Gastroesophageal sphincter (tissue), 4 donors: Measurements from ENCODE around the gene PPP4R4. TPM values are rescaled to one million over a fixed set of nuclear protein-coding genes. Genes with fewer than 3 reads are reported as not detected.

ENCODE experiments used
- ATAC-seq: fragments of 150-250 bp; one replicate; pipeline ENCODE4 v1.9.1; 2016; ENCODE audit warnings: mild to moderate bottlenecking, moderate library complexity
- H3K27ac ChIP-seq, 4 donors: fragments of 200-600 bp; sonication (generic) in 3 of 4; 1 replicate in 3 of 4; 2 replicates in 1 of 4; pipeline ENCODE4 v1.5.1; 2016 to 2019
- H3K27me3 ChIP-seq: fragments of 200-600 bp; sonication (generic); one replicate; pipeline ENCODE4 v1.5.1; 2019
- H3K36me3 ChIP-seq, 2 donors: fragments of 200-600 bp; sonication (generic); one replicate each; pipeline ENCODE4 v1.5.1; 2019; ENCODE audit warnings: control low read depth in 1 of 2
- H3K4me1 ChIP-seq, 3 donors: fragments of 200-600 bp; sonication (generic); 1 replicate in 2 of 3; 2 replicates in 1 of 3; pipeline ENCODE4 v1.5.1; 2016 to 2019; ENCODE audit warnings: control low read depth in 2 of 3
- H3K4me3 ChIP-seq, 2 donors: fragments of 200-600 bp; sonication (generic); one replicate each; pipeline ENCODE4 v1.5.1; 2019; ENCODE audit warnings: mild to moderate bottlenecking in 1 of 2, moderate library complexity in 1 of 2
- H3K9me3 ChIP-seq, 3 donors: fragments of 200-600 bp; sonication (generic); one replicate each; pipeline ENCODE4 v1.5.1; 2017 to 2019; ENCODE audit warnings: control low read depth in 2 of 3
- CTCF ChIP-seq, 4 experiments: fragments of 200-600 bp in 2 of 4; fragments of 450-650 bp in 2 of 4; sonication (generic) in 1 of 4; IDR thresholded peaks; one replicate each; pipeline ENCODE4 v1.5.1; 2017 to 2019; ENCODE audit warnings: antibody characterized with exemption in 4 of 4, mild to moderate bottlenecking in 2 of 4, moderate library complexity in 2 of 4
- EP300 ChIP-seq: sonication (generic); formaldehyde crosslinking; IDR thresholded peaks from one replicate; pipeline ENCODE4 v1.6.1; 2017; ENCODE audit warnings: antibody characterized with exemption, mild to moderate bottlenecking
- POLR2A ChIP-seq, 2 donors: fragments of 450-650 bp; IDR thresholded peaks; one replicate each; pipeline ENCODE4 v1.6.1; 2017; ENCODE audit warnings: antibody characterized with exemption in 2 of 2, mild to moderate bottlenecking in 2 of 2, moderate library complexity in 1 of 2
- POLR2AphosphoS5 ChIP-seq: sonication (generic); formaldehyde crosslinking; IDR thresholded peaks from one replicate; pipeline ENCODE4 v1.6.1; 2017; ENCODE audit warnings: antibody characterized with exemption
- WGBS, 2 donors: methylation state at CpG; one replicate each; pipeline ENCODE4 v1.1.5; 2018; ENCODE audit warnings: low coverage in 1 of 2; 5-methylcytosine and 5-hydroxymethylcytosine counted together
- total RNA-seq, 4 donors: library from RNA; depleted of rRNA; stranded (reverse); fragments of >200 nt; gene quantifications; one replicate each; pipeline ENCODE4 v1.1.0, GENCODE V29; 2016

PPP4R4 gene
- total RNA-seq, 4 donors from 2014 or later = 0.12 to 6.5 (median 1.4) TPM

DNA sequence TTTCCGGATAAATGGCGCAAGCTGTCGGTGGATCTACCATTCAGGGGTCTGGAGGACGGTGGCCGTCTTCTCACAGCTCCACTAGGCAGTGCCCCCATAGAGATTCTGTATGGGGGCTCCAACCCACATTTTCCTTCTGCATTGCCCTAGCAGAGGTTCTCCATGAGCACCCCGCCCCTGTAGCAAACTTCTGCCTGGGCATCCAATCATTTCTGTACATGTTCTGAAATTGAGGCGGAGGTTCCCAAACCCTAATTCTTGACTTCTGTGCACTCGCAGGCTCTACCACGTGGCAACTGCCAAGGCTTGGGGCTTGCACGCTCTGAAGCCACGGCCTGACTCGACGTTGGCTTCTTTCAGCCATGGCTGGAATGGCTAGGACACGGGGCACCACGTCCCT lies 124.0 kb downstream of the PPP4R4 start:
- WGBS, 2 donors = 92 to 100% methylated on average over 1 to 10 of the region's 15 CpGs
- no peaks in the 10 kb centered on the region for H3K9me3 ChIP-seq
- ATAC-seq = no peak
- H3K4me3 ChIP-seq = no peak overlapping the region
- H3K4me1 ChIP-seq = no peaks in the 10 kb centered on the region
- H3K36me3 ChIP-seq = no peaks in the 10 kb centered on the region
- H3K27me3 ChIP-seq = no peaks in the 10 kb centered on the region
- TF ChIP-seq EP300 (no peak), CTCF (IDR thresholded peaks at IDR 0.05) (no peak), POLR2AphosphoS5 (no peak), POLR2A (IDR thresholded peaks at IDR 0.05) (no peak)
- no peak overlapping the region for H3K27ac ChIP-seq

DNA sequence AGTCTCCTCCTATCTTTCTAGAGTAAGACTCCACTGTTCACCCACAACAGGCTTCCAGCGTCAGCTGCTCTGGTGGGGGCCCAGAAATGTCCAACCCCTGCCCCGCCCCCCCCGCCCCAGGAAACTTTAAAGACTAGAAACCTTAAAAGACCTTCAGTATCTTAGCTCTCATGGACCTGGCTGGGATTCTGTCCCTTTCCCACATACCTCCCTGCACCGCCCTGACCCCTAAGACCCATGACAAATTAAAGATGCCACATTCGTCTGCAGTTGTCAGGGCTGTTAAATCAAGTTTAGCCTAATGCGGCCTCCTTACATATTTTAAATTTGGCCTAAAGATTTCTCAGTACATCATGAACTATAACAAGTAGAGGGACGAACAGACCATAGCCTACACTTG lies 129.0 kb downstream of the PPP4R4 start:
- TF ChIP-seq POLR2AphosphoS5 (no peak), POLR2A (IDR thresholded peaks at IDR 0.05) (no peak), EP300 (no peak), CTCF (IDR thresholded peaks at IDR 0.05) (no peak)
- WGBS, 2 donors = 72 to 76% methylated on average over 4 to 5 of the region's 7 CpGs
- Histone ChIP-seq H3K36me3 (no peaks in the 10 kb centered on the region), H3K4me1 (no peaks in the 10 kb centered on the region), H3K9me3 (peaks cover 0 to 11% (median 0%) of the 10 kb centered on the region in 3 donors), H3K27me3 (peaks cover 3% of the 10 kb centered on the region), H3K27ac (no peak overlapping the region), H3K4me3 (no peak overlapping the region)
- ATAC-seq = no peak

DNA sequence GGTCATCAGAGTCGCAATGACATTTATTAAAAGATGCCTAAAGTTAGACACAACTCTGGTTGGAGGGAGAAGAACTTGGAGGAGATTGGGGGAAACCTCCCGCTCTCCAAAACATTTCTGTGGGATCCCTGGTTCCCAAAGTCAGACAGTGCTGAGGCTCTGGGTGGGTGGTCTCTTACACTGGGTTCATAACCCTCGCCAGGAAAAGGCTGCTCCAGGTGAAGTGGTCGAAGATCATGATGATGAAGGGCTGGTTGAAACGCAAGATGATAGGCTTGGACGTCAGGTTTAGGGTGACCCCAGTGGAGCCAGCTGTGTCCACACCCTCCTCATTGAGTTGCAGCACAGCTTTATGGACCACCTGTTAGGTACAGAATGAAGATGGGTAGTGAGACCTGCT lies 130.1 kb downstream of the PPP4R4 start:
- Histone ChIP-seq H3K4me1 (no peaks in the 10 kb centered on the region), H3K27ac (no peak overlapping the region), H3K9me3 (peaks cover 0 to 15% (median 0%) of the 10 kb centered on the region in 3 donors), H3K36me3 (no peaks in the 10 kb centered on the region), H3K4me3 (no peak overlapping the region), H3K27me3 (peaks cover 6% of the 10 kb centered on the region)
- TF ChIP-seq CTCF (IDR thresholded peaks at IDR 0.05) (no peak), POLR2A (IDR thresholded peaks at IDR 0.05) (no peak), POLR2AphosphoS5 (no peak), EP300 (no peak)
- ATAC-seq = no peak
- 70 to 91% methylated on average over 5 to 6 of the region's 6 CpGs for WGBS, 2 donors

DNA sequence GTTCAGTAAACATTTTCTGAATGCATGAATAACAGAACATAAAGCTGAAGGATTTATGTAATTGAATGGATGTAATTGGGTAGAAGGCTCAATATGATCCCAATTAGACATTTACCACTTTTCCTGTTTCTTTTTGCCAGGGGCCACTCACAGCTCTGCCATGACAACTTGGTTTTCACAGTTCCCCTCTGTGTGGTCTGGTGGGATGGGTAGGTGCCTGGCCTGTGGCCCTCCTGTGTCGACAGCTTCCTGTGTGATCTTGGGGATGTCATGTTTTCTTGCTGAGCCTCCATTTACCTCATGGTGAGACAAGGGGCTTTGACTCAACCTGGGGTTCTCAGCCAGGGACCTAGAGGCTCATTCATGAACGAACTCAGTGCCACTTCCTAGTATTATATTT lies 131.5 kb downstream of the PPP4R4 start:
- Histone ChIP-seq H3K9me3 (peaks cover 0 to 15% (median 0%) of the 10 kb centered on the region in 3 donors), H3K36me3 (no peaks in the 10 kb centered on the region), H3K27me3 (peaks cover 6% of the 10 kb centered on the region), H3K4me3 (no peak overlapping the region), H3K27ac (no peak overlapping the region), H3K4me1 (no peaks in the 10 kb centered on the region)
- no peak for TF ChIP-seq EP300
- TF ChIP-seq POLR2AphosphoS5 = no peak
- WGBS, 2 donors = 67% methylated on average over 1 of the region's 2 CpGs; no CpG with 5 or more reads in 1 of the 2 donors
- no peak for ATAC-seq

GRCh38 chr14:94306047-94306978 lies 132.2 kb downstream of the PPP4R4 start:
- ATAC-seq = no peak
- no peaks in the 10 kb centered on the region for H3K4me1 ChIP-seq
- no peak for TF ChIP-seq POLR2AphosphoS5
- no peak for TF ChIP-seq EP300
- no peak for TF ChIP-seq CTCF (IDR thresholded peaks at IDR 0.05)
- TF ChIP-seq POLR2A (IDR thresholded peaks at IDR 0.05) = no peak
- H3K27ac ChIP-seq = no peak overlapping the region
- peaks cover 6% of the 10 kb centered on the region for H3K27me3 ChIP-seq
- WGBS, 2 donors = 78 to 92% methylated on average over 2 to 7 of the region's 12 CpGs
- H3K4me3 ChIP-seq = no peak overlapping the region
- no peaks in the 10 kb centered on the region for H3K36me3 ChIP-seq
- peaks cover 0 to 15% (median 0%) of the 10 kb centered on the region in 3 donors for H3K9me3 ChIP-seq
